DOHH2 (cell line): ENCODE data around the gene C1QTNF1.

ENCODE experiments used
- EZH2phosphoT487 ChIP-seq: fragments of 200-600 bp; sonication (generic); IDR thresholded peaks from 2 replicates; pipeline ENCODE4 v1.6.1; 2017; ENCODE audit warnings: borderline replicate concordance, mild to moderate bottlenecking, antibody characterized with exemption, low read length, moderate library complexity, mixed read lengths
- TF ChIP-seq, protein P1 (sequence below): fragments of 200-600 bp; sonication (generic); IDR thresholded peaks from one replicate; pipeline ENCODE4 v1.5.1; 2014; ENCODE audit warnings: antibody characterized with exemption, mild to moderate bottlenecking, low read depth, low read length; ENCODE audit not compliant: poor library complexity, severe bottlenecking

DNA sequence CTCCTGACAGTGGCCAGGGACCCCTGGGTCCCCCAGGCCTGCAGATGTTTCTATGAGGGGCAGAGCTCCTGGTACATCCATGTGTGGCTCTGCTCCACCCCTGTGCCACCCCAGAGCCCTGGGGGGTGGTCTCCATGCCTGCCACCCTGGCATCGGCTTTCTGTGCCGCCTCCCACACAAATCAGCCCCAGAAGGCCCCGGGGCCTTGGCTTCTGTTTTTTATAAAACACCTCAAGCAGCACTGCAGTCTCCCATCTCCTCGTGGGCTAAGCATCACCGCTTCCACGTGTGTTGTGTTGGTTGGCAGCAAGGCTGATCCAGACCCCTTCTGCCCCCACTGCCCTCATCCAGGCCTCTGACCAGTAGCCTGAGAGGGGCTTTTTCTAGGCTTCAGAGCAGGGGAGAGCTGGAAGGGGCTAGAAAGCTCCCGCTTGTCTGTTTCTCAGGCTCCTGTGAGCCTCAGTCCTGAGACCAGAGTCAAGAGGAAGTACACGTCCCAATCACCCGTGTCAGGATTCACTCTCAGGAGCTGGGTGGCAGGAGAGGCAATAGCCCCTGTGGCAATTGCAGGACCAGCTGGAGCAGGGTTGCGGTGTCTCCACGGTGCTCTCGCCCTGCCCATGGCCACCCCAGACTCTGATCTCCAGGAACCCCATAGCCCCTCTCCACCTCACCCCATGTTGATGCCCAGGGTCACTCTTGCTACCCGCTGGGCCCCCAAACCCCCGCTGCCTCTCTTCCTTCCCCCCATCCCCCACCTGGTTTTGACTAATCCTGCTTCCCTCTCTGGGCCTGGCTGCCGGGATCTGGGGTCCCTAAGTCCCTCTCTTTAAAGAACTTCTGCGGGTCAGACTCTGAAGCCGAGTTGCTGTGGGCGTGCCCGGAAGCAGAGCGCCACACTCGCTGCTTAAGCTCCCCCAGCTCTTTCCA is 25.1 kb downstream of the C1QTNF1 start:
- TF ChIP-seq, protein P1, sequence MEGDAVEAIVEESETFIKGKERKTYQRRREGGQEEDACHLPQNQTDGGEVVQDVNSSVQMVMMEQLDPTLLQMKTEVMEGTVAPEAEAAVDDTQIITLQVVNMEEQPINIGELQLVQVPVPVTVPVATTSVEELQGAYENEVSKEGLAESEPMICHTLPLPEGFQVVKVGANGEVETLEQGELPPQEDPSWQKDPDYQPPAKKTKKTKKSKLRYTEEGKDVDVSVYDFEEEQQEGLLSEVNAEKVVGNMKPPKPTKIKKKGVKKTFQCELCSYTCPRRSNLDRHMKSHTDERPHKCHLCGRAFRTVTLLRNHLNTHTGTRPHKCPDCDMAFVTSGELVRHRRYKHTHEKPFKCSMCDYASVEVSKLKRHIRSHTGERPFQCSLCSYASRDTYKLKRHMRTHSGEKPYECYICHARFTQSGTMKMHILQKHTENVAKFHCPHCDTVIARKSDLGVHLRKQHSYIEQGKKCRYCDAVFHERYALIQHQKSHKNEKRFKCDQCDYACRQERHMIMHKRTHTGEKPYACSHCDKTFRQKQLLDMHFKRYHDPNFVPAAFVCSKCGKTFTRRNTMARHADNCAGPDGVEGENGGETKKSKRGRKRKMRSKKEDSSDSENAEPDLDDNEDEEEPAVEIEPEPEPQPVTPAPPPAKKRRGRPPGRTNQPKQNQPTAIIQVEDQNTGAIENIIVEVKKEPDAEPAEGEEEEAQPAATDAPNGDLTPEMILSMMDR: no peak
- no peak for TF ChIP-seq EZH2phosphoT487
